GM18526 (cell line): ENCODE measurements around the gene RAB20.

ENCODE experiments used
- POLR2A ChIP-seq: IDR thresholded peaks from 3 replicates; pipeline ENCODE4 v1.6.1; 2011; ENCODE audit not compliant: insufficient read length; ENCODE audit errors: extremely low read depth

The RAB20 gene

GRCh38 chr13:110484290-110485048 is 77.1 kb downstream of the RAB20 start:
- no peak for TF ChIP-seq POLR2A

- no peak for TF ChIP-seq POLR2A
Measured at GRCh38 chr13:110483386-110483968, 78.0 kb downstream of the RAB20 start.

GRCh38 chr13:110480161-110480560 is 81.4 kb downstream of the RAB20 start:
- no peak for TF ChIP-seq POLR2A

GRCh38 chr13:110479648-110480047 is 81.9 kb downstream of the RAB20 start:
- no peak for TF ChIP-seq POLR2A

GRCh38 chr13:110479215-110479545 is 82.3 kb downstream of the RAB20 start:
- no peak for TF ChIP-seq POLR2A

- TF ChIP-seq POLR2A, result no peak
Measured at GRCh38 chr13:110478405-110479214, 82.9 kb downstream of the RAB20 start.

- TF ChIP-seq POLR2A, result no peak
Measured at GRCh38 chr13:110477706-110478245, 83.7 kb downstream of the RAB20 start.

GRCh38 chr13:110476220-110476617 is 85.3 kb downstream of the RAB20 start:
- no peak for TF ChIP-seq POLR2A

GRCh38 chr13:110475550-110476219 is 85.8 kb downstream of the RAB20 start:
- no peak for TF ChIP-seq POLR2A

GRCh38 chr13:110475117-110475516 is 86.4 kb downstream of the RAB20 start:
- no peak for TF ChIP-seq POLR2A

- no peak for TF ChIP-seq POLR2A
Measured at GRCh38 chr13:110474713-110475112, 86.8 kb downstream of the RAB20 start.
